ENCODE measurements around the gene SULT1E1.

GRCh38 chr4:69832326-69833030, 27.5 kb downstream of the SULT1E1 start:
- no peak for TF ChIP-seq CTCF (IDR thresholded peaks at IDR 0.05)
- no peak for TF ChIP-seq POLR2AphosphoS5 (IDR thresholded peaks at IDR 0.05)
- no peak for TF ChIP-seq POLR2A (IDR thresholded peaks at IDR 0.05)
